Trophoblast cell (in vitro differentiated cells and primary cell): ENCODE data around the gene EXOC4.

Source experiments
- DNase-seq, 2 donors: peaks; one replicate each; pipeline ENCODE4 v3.0.0-alpha.2; 2016
- H2AFZ ChIP-seq: 2 replicates; pipeline ENCODE4 v1.6.1; 2013; ENCODE audit warnings: low read length, moderate library complexity, mild to moderate bottlenecking; ENCODE audit not compliant: insufficient read depth, poor library complexity
- H2AK5ac ChIP-seq: 2 replicates; pipeline ENCODE4 v1.6.1; 2013; ENCODE audit warnings: mild to moderate bottlenecking, low read length
- H2BK120ac ChIP-seq: 2 replicates; pipeline ENCODE4 v1.6.1; 2013; ENCODE audit warnings: low read length, mild to moderate bottlenecking, moderate library complexity; ENCODE audit not compliant: insufficient read depth, poor library complexity
- H2BK12ac ChIP-seq: 2 replicates; pipeline ENCODE4 v1.6.1; 2013; ENCODE audit warnings: mild to moderate bottlenecking, low read length, moderate library complexity
- H2BK5ac ChIP-seq: 2 replicates; pipeline ENCODE4 v1.6.1; 2013; ENCODE audit warnings: low read length, low read depth, moderate library complexity, mild to moderate bottlenecking; ENCODE audit not compliant: poor library complexity
- H3K14ac ChIP-seq: 2 replicates; pipeline ENCODE4 v1.6.1; 2013; ENCODE audit warnings: mild to moderate bottlenecking, low read length
- H3K18ac ChIP-seq: 2 replicates; pipeline ENCODE4 v1.6.1; 2013; ENCODE audit warnings: mild to moderate bottlenecking, low read length
- H3K23ac ChIP-seq: 2 replicates; pipeline ENCODE4 v1.6.1; 2013; ENCODE audit warnings: low read length
- H3K27ac ChIP-seq: 2 replicates; pipeline ENCODE4 v1.5.1; 2013; ENCODE audit warnings: low read depth, mild to moderate bottlenecking, inconsistent platforms, low read length, moderate library complexity
- H3K27me3 ChIP-seq: 2 replicates; pipeline ENCODE4 v1.6.1; 2013; ENCODE audit warnings: inconsistent platforms, mild to moderate bottlenecking, low read length, moderate library complexity; ENCODE audit not compliant: insufficient read depth
- H3K36me3 ChIP-seq, 2 experiments: 1 replicate in 1 of 2; 2 replicates in 1 of 2; pipeline ENCODE4 v1.6.1; 2013; ENCODE audit warnings: low read length in 2 of 2, mild to moderate bottlenecking in 2 of 2, moderate library complexity in 1 of 2; ENCODE audit not compliant: insufficient read depth in 2 of 2, control insufficient read depth in 1 of 2
- H3K4ac ChIP-seq: 2 replicates; pipeline ENCODE4 v1.6.1; 2013; ENCODE audit warnings: low read depth, mild to moderate bottlenecking, low read length, moderate library complexity
- H3K4me1 ChIP-seq, 2 experiments: 1 replicate in 1 of 2; 2 replicates in 1 of 2; pipeline ENCODE4 v1.6.1; 2013; ENCODE audit warnings: low read length in 2 of 2, mild to moderate bottlenecking in 2 of 2, moderate library complexity in 1 of 2; ENCODE audit not compliant: insufficient read depth in 2 of 2, control insufficient read depth in 1 of 2
- H3K4me2 ChIP-seq: 2 replicates; pipeline ENCODE4 v1.6.1; 2013; ENCODE audit warnings: inconsistent platforms, mild to moderate bottlenecking, low read length, moderate library complexity
- H3K4me3 ChIP-seq: 2 replicates; pipeline ENCODE4 v1.5.1; 2013; ENCODE audit warnings: mild to moderate bottlenecking, low read depth, low read length, inconsistent platforms
- H3K79me1 ChIP-seq: one replicate; pipeline ENCODE4 v1.6.1; 2013; ENCODE audit warnings: low read length
- H3K79me2 ChIP-seq: 2 replicates; pipeline ENCODE4 v1.6.1; 2013; ENCODE audit warnings: low read length, mild to moderate bottlenecking; ENCODE audit not compliant: control insufficient read depth, insufficient read depth, poor library complexity
- H3K9ac ChIP-seq: 2 replicates; pipeline ENCODE4 v1.6.1; 2013; ENCODE audit warnings: mild to moderate bottlenecking, low read length
- H3K9me3 ChIP-seq: 2 replicates; pipeline ENCODE4 v1.6.1; 2013; ENCODE audit warnings: low read depth, mild to moderate bottlenecking, control low read depth, inconsistent platforms, low read length; ENCODE audit not compliant: insufficient read depth
- H4K12ac ChIP-seq: 2 replicates; pipeline ENCODE4 v1.6.1; 2013; ENCODE audit warnings: low read depth, mild to moderate bottlenecking, low read length, moderate library complexity
- H4K8ac ChIP-seq: 2 replicates; pipeline ENCODE4 v1.6.1; 2013; ENCODE audit warnings: low read depth, mild to moderate bottlenecking, low read length, moderate library complexity
- H4K91ac ChIP-seq: one replicate; pipeline ENCODE4 v1.6.1; 2013; ENCODE audit warnings: low read depth, mild to moderate bottlenecking, low read length, moderate library complexity
- WGBS: extraction: QIAGEN DNeasy Blood & Tissue Kit; methylation state at CpG from one replicate; pipeline ENCODE4 v1.1.7; 2013; ENCODE audit warnings: missing lambda C conversion rate; ENCODE audit not compliant: insufficient read length, insufficient coverage; ENCODE audit errors: extremely low coverage; 5-methylcytosine and 5-hydroxymethylcytosine counted together

EXOC4 gene

GRCh38 chr7:134022286-134022911, 769.5 kb downstream of the EXOC4 start:
- Histone ChIP-seq H3K23ac (no peak overlapping the region), H4K8ac (no peak overlapping the region), H2AFZ (no peak overlapping the region), H3K14ac (no peak overlapping the region), H2BK120ac (no peak overlapping the region), H3K79me2 (no peaks in the 10 kb centered on the region), H3K9me3 (no peaks in the 10 kb centered on the region), H3K27ac (no peak overlapping the region), H3K9ac (no peak overlapping the region), H4K12ac (no peak overlapping the region), H3K4ac (no peak overlapping the region), H2AK5ac (no peak overlapping the region), H2BK5ac (no peak overlapping the region), H4K91ac (no peak overlapping the region), H3K27me3 (no peaks in the 10 kb centered on the region), H3K36me3 (no peaks in the 10 kb centered on the region), H3K18ac (no peak overlapping the region), H3K79me1 (no peaks in the 10 kb centered on the region), H3K4me2 (no peak overlapping the region), H3K4me1 (no peaks in the 10 kb centered on the region), H3K4me3 (no peak overlapping the region), H2BK12ac (no peak overlapping the region)
- DNase-seq: no peak
- WGBS: no CpG with 5 or more reads among the region's 1 CpG

GRCh38 chr7:134024739-134025138, 771.9 kb downstream of the EXOC4 start:
- Histone ChIP-seq H3K4me1 (no peaks in the 10 kb centered on the region), H3K36me3 (no peaks in the 10 kb centered on the region), H2AK5ac (no peak overlapping the region), H3K27me3 (no peaks in the 10 kb centered on the region), H4K8ac (no peak overlapping the region), H3K23ac (no peak overlapping the region), H3K79me1 (no peaks in the 10 kb centered on the region), H3K4me3 (no peak overlapping the region), H3K9ac (no peak overlapping the region), H4K91ac (no peak overlapping the region), H3K9me3 (no peaks in the 10 kb centered on the region), H2BK120ac (no peak overlapping the region), H3K27ac (no peak overlapping the region), H3K79me2 (no peaks in the 10 kb centered on the region), H2BK5ac (no peak overlapping the region), H4K12ac (no peak overlapping the region), H2BK12ac (no peak overlapping the region), H2AFZ (no peak overlapping the region), H3K4ac (no peak overlapping the region), H3K4me2 (no peak overlapping the region), H3K14ac (no peak overlapping the region), H3K18ac (no peak overlapping the region)
- WGBS: no CpG with 5 or more reads among the region's 2 CpGs
- DNase-seq: no peak

- H3K18ac ChIP-seq: no peak overlapping the region
- no peak overlapping the region for H3K9ac ChIP-seq
- H3K79me1 ChIP-seq: no peaks in the 10 kb centered on the region
- H4K12ac ChIP-seq: no peak overlapping the region
- no peak overlapping the region for H2BK12ac ChIP-seq
- no CpG with 5 or more reads among the region's 4 CpGs for WGBS
- no peak for DNase-seq
- H4K8ac ChIP-seq: no peak overlapping the region
- H2AFZ ChIP-seq: no peak overlapping the region
- no peak overlapping the region for H2BK5ac ChIP-seq
- no peaks in the 10 kb centered on the region for H3K36me3 ChIP-seq
- H3K27me3 ChIP-seq: no peaks in the 10 kb centered on the region
- no peak overlapping the region for H3K27ac ChIP-seq
- no peak overlapping the region for H4K91ac ChIP-seq
- H2AK5ac ChIP-seq: no peak overlapping the region
- no peaks in the 10 kb centered on the region for H3K79me2 ChIP-seq
- H3K4me2 ChIP-seq: no peak overlapping the region
- H3K4me3 ChIP-seq: no peak overlapping the region
- H3K14ac ChIP-seq: no peak overlapping the region
- no peak overlapping the region for H3K4ac ChIP-seq
- H3K9me3 ChIP-seq: peaks cover 2% of the 10 kb centered on the region
- H2BK120ac ChIP-seq: no peak overlapping the region
- H3K23ac ChIP-seq: no peak overlapping the region
- H3K4me1 ChIP-seq: no peaks in the 10 kb centered on the region
Observed at GRCh38 chr7:134028853-134029252, 776.0 kb downstream of the EXOC4 start.

- Histone ChIP-seq H4K91ac (no peak overlapping the region), H3K4me3 (no peak overlapping the region), H2AK5ac (no peak overlapping the region), H3K27me3 (no peaks in the 10 kb centered on the region), H3K4me2 (no peak overlapping the region), H4K12ac (no peak overlapping the region), H3K14ac (no peak overlapping the region), H2BK12ac (no peak overlapping the region), H3K27ac (no peak overlapping the region), H2BK5ac (no peak overlapping the region), H2AFZ (no peak overlapping the region), H4K8ac (no peak overlapping the region), H3K9me3 (peaks cover 2% of the 10 kb centered on the region), H3K4ac (no peak overlapping the region), H3K79me1 (no peaks in the 10 kb centered on the region), H3K18ac (no peak overlapping the region), H3K4me1 (no peaks in the 10 kb centered on the region), H3K36me3 (no peaks in the 10 kb centered on the region), H2BK120ac (no peak overlapping the region), H3K79me2 (no peaks in the 10 kb centered on the region), H3K9ac (no peak overlapping the region), H3K23ac (no peak overlapping the region)
- DNase-seq: no peak
- no CpG with 5 or more reads among the region's 1 CpG for WGBS
Observed at GRCh38 chr7:134029743-134030142, 776.9 kb downstream of the EXOC4 start.
